Measurements from ENCODE around the gene GDI1. TPM values are rescaled to one million over a fixed set of nuclear protein-coding genes. Genes with fewer than 3 reads are reported as not detected.

Gene GDI1
- total RNA-seq, 1 donor from 2014 or later = 102 TPM

DNA sequence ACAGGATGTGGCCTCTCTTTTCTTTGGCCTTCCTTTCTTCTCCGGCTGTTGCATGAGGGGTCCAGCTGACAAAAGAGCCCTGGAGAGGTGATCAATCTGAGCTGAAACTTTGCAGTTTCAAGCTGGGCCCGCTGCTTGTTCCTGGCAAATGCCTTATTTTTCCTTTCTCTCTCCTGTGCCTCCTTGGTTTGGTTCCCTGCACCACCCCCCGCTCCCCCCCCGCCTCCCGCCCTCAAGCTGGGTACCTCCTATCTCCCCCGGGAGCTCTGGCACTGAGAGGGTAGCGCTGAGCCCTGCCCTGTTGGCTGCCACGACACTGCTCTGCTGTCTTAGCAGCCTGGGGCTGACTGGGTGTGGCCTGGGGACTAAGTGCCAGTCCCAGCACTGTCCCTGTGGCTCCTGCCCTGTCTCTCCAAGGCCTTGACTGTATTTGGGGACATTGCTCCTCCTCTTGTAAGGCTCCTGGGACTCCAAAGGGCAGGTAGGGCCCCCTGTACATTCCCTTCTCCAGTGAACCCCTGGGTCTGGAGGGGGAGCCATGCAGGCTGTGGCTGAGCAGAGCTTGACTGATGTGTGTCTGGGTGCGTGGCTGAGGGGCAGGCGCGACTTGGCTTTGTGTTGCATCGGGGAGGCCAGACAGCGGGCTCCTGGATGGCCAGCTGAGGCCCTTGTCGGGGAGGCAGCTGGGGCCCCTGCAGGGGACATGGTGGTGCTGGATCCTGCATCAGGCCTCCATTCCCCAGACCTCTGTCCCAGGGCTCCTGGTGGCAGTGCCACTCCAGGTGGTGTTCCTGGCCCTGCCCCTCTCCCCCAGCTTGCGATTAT lies 22.2 kb downstream of the GDI1 start:
- intact Hi-C loops (cut with micrococcal nuclease) = loop anchor here (2.0 kb wide), 2 partner anchors 30 to 32 kb away; partner anchors contain the start of genes ATP6AP1 and SLC10A3

DNA sequence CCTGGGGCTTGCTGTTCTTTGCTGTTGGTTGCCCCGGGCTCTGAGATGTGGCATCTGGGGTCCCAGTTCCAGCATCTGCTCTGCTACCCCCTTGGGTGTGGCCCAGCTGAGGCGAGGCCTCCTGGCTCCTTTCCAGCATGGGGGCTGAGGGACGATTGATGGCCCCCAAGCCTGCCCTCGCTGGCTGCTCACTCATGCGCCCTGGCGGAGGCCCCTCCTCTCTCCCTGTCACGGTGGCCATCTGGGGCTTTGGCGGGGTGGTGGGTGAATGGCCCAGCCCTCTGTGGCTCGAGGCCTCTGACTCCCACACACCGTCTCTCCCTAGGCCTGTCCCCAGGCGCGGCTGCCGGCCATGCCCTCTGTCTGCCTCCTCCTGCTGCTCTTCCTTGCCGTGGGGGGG lies 22.9 kb downstream of the GDI1 start:
- intact Hi-C loops (cut with micrococcal nuclease) = loop anchor here (2.0 kb wide), 2 partner anchors 31 kb away; partner anchors contain the start of genes ATP6AP1 and SLC10A3

DNA sequence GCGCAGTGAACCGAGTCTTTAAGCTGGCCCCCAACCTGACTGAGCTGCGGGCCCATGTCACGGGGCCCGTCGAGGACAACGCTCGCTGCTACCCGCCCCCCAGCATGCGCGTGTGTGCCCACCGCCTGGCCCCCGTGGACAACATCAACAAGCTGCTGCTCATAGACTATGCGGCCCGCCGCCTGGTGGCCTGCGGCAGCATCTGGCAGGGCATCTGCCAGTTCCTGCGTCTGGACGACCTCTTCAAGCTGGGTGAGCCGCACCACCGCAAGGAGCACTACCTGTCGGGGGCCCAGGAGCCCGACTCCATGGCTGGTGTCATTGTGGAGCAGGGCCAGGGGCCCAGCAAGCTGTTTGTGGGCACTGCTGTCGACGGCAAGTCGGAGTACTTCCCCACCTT lies 23.4 kb downstream of the GDI1 start:
- intact Hi-C loops (cut with micrococcal nuclease) = no loop called here

DNA sequence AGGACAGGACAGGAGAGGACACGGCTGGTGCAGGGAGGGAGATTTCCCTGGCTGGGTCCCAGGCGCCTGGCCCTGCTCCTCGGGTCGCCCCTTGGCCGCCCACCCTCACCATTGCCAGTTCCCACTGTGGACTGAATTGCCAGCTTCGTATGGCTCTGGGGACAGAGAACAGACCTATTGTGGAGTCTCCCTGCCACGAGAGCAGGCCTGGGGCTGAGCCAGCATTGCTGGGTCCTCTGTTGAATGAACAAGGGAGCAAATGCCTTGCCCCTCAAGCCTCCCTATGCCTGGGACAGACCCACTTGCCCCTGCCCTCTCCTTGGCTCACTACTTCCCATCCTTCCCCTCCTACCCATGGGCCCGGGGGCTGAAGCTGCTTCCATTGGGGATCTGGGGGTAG lies 25.4 kb downstream of the GDI1 start:
- intact Hi-C loops (cut with micrococcal nuclease) = no loop called here

DNA sequence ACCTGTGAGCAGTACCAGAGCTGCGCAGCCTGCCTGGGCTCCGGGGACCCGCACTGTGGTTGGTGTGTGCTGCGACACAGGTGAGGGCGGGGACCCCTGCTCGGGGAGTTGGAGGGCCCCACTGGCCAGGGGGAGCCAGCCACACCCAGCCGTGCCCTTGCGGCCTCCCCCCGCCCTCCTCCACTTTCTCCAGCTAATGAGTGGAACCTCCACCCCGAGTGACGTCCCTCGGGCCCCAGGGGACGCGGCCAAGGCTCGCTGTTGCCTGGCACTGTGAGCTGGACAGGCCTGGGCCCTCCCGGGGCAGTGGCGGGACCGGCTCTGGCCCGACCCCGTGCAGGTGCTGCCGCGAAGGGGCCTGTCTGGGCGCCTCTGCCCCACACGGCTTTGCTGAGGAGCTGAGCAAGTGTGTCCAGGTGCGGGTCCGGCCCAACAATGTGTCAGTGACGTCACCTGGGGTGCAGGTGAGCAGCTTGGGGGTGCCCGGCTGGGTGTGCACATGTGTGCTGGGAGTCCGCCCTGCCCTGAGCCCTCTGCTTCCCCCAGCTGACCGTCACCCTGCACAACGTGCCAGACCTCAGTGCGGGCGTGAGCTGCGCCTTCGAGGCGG lies 26.8 kb downstream of the GDI1 start:
- intact Hi-C loops (cut with micrococcal nuclease) = no loop called here

DNA sequence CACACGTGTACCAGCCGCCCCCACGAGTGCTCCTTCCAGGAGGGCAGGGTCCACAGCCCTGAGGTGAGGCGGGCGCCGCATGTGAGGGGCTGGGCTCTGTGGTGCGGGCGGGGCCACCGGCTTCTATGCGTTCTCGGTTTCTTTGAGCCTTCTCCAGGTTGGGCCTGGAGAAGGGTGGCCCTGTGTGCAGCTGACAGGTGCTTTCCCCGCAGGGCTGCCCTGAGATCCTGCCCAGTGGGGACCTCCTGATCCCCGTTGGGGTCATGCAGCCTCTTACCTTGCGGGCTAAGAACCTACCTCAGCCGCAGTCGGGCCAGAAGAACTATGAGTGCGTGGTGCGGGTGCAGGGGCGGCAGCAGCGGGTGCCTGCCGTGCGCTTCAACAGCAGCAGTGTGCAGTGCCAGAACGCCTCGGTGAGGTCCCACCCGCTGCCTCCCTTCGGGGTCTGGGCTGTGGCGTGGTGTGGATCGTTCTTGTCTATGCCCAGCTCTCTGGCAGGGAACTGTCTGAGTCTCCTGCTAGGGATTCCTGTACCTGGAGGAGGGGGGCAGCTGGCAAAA lies 27.9 kb downstream of the GDI1 start:
- intact Hi-C loops (cut with micrococcal nuclease) = no loop called here

DNA sequence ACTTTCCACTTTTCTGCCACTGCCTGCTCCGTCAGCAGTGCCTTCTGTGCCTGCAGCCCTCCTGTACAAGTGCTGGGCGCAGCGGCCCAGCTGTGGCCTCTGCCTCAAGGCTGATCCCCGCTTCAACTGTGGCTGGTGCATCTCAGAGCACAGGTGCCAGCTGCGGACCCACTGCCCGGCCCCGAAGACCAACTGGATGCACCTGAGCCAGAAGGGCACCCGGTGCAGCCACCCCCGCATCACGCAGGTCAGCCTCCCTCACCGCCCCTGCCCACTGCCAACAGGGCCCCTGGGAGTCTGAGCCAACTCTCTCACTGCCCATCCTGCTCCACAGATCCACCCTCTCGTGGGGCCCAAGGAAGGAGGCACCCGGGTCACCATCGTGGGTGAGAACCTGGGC lies 28.6 kb downstream of the GDI1 start:
- intact Hi-C loops (cut with micrococcal nuclease) = no loop called here

DNA sequence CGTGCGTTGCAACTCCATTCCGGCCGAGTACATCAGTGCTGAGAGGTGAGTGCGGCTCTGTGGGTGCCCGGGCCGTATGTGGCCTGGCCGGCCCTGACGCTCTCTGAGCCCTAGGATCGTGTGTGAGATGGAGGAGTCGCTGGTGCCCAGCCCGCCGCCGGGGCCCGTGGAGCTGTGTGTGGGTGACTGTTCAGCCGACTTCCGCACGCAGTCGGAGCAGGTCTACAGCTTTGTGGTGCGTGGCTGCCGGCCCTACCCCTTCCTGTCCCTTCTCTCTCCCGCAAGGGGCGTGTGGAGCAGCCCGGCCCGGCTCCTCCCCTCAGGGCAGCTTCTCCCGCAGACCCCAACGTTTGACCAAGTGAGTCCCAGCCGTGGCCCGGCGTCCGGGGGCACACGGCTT lies 29.1 kb downstream of the GDI1 start:
- intact Hi-C loops (cut with micrococcal nuclease) = no loop called here

DNA sequence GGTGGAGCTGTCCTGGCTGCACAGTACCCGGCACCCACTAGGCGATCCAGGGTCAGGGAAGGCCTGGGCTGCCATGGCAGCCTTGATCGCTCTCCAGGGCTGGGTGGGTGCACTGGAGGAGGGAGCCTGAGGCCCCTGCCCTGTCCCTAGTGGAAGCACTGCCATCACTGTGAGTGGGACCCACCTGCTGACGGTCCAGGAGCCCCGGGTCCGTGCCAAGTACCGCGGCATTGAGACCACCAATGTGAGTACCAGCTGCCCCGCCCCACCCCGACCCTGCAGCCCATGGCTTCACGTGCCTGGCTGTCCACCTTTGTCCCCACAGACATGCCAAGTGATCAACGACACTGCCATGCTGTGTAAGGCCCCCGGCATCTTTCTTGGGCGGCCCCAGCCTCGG lies 30.0 kb downstream of the GDI1 start:
- intact Hi-C loops (cut with micrococcal nuclease) = no loop called here

DNA sequence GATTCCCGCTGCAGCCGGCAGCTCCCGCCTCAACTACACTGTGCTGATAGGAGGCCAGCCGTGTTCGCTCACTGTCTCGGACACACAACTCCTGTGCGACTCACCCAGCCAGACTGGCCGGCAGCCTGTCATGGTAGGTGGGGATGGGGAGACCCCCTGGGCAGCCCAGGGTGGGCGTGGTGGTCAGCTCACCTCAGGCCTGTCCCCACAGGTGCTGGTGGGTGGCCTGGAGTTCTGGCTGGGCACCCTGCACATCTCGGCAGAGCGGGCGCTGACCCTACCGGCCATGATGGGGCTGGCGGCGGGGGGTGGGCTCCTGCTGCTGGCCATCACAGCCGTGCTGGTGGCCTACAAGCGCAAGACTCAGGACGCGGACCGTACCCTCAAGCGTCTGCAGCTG lies 30.6 kb downstream of the GDI1 start:
- intact Hi-C loops (cut with micrococcal nuclease) = no loop called here

DNA sequence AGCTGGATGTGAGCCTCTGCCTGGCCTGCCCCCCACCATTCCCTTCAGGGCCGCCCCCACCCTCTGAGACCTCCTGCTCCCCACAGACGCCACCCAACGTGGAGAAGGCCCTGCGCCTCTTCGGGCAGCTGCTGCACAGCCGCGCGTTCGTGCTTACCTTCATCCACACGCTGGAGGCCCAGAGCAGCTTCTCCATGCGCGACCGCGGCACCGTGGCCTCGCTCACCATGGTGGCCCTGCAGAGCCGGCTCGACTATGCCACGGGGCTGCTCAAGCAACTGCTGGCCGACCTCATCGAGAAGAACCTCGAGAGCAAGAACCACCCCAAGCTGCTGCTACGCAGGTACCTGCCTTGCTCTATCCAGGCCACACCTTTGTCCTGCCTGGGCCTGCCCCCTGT lies 31.3 kb downstream of the GDI1 start:
- intact Hi-C loops (cut with micrococcal nuclease) = no loop called here

DNA sequence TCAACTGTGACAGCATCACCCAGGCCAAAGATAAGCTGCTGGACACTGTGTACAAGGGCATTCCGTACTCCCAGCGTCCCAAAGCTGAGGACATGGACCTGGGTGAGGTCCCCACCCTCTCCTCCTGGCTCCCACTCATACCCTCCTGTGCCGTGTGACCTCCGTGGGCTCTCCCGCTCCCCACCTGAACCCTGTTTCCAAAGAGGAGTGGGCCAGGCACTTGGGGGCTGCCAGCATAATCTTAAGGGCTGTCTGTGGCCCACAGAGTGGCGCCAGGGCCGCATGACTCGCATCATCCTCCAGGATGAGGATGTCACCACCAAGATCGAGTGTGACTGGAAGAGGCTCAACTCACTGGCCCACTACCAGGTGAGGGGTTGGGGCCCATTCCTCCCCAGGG lies 32.2 kb downstream of the GDI1 start:
- intact Hi-C loops (cut with micrococcal nuclease) = no loop called here

DNA sequence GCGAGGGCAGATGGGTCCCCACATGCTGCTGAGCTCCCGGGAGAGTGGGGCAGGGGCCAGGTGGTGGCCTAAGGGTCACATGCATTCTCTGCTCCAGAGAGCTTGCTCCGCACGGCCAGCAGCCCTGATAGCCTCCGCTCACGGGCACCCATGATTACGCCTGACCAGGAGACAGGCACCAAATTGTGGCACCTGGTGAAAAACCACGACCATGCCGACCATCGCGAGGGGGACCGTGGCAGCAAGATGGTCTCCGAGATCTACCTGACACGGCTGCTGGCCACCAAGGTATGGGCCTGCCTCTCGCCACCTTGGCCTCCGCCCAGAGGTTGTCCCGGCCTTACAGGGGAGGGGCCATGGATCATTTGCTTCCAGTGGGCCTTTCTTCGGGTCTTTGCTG lies 32.9 kb downstream of the GDI1 start:
- intact Hi-C loops (cut with micrococcal nuclease) = no loop called here

DNA sequence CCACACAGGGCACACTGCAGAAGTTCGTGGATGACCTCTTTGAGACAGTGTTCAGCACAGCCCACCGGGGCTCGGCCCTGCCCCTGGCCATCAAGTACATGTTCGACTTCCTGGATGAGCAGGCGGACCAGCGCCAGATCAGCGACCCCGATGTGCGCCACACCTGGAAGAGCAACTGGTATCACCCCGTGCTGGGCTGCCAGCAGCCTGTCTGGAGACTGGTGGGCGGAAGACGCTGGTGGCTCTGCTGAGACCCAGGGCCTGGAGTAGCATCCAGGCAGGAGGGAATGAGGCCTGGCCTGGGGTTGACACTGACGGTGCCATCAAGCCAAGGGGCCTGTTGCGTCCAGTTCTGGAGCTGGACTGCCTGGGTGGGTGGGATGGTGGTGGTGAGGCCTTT lies 33.5 kb downstream of the GDI1 start:
- intact Hi-C loops (cut with micrococcal nuclease) = no loop called here

DNA sequence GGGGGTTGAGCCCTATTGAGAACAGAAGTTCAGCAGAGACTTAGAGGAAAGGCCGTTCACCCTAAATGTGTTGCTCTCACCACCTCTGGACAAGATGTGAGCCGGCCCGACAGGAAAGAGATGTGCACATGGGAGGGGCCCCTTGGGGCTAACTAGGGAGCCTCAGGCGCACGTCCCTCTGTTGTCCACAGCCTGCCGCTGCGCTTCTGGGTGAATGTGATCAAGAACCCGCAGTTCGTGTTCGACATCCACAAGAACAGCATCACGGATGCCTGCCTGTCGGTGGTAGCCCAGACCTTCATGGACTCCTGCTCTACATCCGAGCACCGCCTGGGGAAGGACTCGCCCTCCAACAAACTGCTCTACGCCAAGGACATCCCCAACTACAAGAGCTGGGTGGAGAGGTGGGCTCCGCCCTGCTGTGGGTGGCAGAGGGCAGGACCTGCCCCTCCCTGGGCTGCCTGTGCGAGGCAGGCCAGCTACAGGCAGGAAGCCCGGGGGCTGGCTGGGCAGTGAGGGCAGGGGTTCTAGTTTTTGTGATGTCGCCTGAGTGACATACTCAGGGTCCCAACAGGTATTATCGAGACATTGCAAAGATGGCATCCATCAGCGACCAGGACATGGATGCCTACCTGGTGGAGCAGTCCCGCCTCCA lies 34.1 kb downstream of the GDI1 start:
- intact Hi-C loops (cut with micrococcal nuclease) = no loop called here

DNA sequence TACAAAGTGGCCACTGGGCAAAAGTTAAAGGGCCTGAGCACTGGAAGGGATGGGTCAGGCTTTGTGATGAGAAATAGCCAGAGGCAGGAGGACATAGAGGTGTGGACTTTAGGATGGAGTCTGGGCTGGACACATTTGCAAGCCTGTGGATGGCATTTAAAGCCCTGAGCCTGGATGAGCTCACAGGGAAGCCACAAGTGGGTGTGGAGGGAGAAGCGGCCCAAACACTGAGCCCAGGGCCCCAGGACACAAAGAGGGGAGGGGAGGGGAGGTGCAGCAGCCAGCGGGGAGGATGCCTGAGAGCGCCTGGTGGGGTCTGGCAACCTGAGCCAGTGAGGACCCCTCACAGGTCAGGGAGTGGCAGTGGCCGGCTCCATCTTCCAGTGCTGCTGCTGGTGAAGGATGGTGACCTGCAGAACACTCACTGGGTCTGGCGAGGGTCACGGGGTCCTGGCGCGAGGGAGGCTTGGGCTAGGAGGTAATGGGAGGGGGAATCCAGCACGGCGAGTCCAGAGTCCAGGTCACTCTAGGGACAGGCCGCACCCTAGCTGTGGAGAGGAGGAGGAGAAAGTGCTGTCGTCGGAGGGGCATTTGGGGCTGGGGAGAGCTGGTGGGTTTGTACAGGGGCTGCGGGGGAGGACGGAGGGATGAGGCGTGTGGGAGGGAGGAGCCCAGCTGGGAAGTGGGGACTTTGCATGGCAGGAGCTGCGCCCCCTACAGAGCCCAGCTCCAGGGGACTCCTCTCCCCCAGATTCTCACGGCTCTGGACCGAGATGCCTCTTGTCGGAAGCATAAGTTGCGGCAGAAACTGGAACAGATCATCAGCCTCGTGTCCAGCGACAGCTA lies 35.1 kb downstream of the GDI1 start:
- intact Hi-C loops (cut with micrococcal nuclease) = no loop called here

DNA sequence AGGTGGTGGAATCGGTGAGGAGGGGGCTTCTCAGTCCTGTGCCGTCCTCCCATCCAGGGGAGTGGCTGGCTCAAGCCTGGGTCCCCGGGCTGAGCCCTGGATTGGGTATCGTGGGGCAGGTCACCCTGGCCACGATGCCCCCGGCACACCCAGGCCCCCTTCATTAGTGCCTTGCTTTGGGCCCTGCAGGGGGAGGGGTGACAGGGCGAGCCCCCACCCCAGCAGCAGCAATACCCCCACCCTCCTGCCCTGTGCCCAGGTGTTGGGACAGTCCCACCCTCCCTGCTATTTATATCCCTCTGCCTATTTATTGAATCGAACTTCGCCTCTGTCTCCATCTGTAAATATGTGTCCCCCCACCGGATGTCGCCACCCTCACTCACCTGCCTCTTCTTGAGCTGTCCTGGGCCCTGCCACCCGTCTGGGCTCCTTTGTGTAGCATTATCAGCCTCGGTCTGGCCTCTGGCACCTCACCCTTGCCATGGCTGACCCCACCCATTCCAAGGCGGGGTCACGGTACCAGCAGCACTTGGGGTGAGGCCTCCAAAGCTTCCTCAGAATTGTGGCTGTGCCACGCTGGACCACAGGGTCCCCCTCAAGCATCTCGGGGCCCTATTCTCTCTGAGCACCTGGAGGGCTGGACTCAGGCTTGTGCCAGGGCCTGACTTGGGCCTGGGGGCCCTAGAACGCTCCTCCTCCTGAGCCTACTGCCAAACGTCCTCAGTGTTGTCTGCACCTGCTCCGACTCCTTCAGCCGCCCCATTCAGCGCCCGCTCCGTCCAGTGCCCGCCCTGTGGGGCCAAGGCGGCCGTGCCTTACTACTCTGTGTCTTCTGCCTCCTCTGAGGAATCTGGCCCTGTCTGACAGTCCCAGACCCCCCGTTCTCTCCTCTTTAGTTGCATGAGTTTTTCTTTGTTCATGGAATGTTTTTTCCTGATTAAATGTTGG lies 36.0 kb downstream of the GDI1 start:
- intact Hi-C loops (cut with micrococcal nuclease) = no loop called here

DNA sequence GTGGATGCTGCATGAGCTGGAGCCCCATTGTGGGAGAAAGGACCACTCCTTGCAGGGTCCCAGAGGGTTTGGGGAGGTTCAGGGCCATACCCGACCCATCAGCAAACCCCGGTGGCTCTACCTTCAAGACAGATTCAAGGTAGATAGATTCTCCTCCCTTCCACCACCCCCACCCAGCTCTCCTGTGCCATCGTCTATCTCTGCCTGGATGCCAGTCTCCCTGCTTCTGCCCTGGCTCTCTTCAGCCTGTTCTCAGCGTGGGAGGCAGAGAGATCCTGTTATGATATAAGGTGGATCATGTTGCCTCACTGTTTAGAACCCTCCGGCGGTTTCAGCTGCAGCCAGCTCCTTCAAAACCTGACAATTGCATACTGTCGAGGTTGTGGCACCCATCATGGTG lies 36.7 kb downstream of the GDI1 start:
- intact Hi-C loops (cut with micrococcal nuclease) = no loop called here

DNA sequence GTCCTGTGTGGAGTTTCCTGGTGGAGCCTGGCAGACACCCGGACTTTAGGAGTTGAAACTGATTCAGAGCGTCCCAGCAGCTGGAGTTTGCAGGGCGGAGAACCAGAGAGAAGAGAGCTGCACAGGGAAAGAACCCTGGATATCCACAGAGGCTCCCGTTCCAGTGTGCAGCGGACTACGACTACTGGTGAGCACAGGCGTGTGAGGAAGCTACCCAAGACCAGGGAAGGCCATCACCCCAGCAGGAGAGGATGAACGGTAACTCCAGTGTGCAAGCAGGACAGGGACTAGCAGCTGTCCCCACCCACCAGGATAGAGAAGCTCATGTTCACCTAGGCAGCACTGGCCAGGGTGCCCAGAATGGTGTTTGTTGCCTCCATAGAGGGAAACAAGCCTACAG lies 39.9 kb downstream of the GDI1 start:
- intact Hi-C loops (cut with micrococcal nuclease) = loop anchor here (5.0 kb wide), 3 partner anchors 35 to 755 kb away; partner anchors contain the start of genes ABCD1, BCAP31, FAM50A and TAFAZZIN
